CD4-positive, alpha-beta T cell treated with Interleukin-2 at 100 ng/mL for 4 hours (primary cell): ENCODE measurements around the gene HNF4A.

ENCODE experiments used
- DNase-seq: peaks from one replicate; pipeline ENCODE4 v3.0.0-alpha.2; 2020; ENCODE audit warnings: low spot score

HNF4A gene

DNA sequence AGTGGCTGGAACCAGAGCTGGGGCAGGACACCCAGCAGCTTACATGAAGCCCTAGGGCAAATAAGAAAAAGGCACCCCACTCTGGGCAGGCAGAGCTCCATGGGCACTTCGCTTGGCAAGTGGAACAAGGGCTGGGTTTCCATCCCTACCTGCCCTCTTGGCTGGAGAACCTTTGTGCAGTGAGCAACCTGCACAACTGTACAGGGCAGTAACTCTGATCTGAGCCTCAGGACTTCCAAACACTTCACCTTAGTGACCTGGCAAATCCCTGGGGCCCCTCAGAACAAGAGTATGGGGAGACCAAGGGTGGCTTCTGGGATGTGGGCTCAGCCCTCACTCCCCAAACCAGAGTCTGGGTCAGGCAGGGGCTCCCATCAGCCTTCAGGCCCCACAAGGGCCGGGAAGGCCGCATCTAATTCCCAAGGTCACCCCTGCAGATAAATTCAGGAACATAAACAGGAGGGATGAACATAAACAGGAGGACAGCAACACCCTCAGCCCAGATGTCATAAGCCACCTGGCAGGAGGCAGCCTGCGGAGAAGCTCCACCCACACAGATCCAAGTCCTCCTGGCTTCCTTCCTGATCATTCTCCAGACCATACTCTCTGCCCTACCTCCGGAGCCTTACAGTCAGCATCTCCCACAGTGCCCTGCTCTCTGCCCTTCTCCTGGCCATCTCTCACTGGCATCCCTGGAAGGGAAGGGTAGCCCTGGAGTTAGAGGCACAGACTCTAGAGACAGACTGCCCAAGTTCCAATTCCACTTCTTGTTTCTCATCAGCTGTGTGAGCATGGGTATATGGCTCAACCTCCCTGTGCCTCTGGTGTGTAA, 37.5 kb downstream of the HNF4A start:
- DNase-seq = no peak

- no peak for DNase-seq
Measured at GRCh38 chr20:44393608-44394451, 38.3 kb downstream of the HNF4A start.

- DNase-seq = no peak
Measured at GRCh38 chr20:44394452-44394701, 38.9 kb downstream of the HNF4A start.

DNA sequence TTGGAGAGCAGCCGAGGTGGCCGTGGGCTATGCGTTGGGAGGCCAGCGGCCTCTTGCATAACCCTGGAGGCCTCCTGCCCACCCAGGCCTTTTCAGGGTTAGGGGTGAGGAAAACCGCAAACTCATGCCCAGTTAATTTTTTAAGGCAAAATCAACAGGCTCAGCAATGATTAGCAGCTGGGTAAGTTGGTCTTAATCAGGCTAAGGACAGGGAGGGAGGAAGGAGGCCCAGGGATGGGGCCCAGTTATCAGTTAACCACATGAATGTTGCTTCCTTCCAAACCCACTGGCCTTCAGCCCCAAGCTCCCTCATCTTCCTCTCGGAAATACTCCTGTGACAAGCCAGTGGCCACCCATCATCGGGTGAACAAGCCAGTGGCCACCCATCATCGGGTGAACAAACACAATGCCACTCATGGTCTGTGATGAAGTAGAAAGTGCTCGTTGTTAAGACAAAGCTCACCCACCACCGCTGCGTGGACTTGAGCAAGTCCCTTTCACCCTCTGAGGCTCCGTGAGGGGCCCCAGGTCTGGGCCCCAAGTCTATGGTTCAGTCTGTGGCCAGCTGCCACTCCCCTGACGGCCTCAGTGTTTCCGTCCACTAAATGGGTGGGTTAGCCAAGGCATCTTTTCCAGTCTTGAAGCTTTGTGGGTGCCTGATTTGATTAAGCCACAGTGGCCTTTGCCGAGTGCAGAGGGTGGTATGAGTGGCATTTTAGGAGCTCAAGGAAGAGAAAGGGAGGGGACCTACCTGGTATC, 39.4 kb downstream of the HNF4A start:
- no peak for DNase-seq

DNA sequence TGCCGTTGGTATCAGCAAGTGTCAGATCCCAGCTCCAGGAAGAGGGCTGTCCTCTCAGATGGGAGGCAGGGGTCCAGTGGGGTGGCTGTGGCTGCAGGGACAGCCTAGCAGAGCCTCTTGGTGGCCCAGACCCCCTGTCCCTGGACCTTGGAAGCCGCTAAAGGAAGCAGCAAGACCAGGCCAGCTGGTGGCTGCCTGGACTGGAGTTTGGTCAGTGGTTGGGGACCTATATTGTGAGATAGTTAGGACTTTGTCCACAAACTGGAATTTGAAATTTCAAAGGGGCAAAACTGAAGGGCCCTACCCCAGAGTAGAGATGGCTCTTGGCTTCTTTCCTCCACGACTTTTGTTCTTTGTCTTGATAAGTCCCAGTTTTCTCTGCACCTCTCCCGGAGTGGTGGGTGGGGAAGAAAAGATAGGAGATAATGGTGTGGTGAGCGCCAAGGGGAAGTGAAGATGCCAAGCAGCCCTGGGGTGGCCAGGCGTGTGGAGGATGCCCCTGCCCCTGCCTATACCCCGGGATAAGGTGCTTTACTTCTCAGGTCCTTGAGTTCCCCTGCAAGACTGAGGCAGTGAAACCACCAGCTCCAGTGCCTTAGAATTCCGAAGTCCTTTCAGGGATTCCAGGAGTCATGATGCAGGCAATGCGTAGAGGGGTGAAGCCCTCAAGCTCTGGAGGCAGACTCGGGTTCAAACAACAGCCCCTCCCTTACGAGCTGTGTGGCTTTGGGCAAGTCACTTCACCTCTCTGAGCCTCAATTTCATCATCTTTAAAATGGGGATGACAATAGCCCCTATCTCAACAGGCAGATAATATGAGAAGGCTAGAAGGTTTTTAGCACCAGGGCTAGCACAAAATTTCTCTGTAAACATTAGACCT, 40.2 kb downstream of the HNF4A start:
- DNase-seq = no peak

DNA sequence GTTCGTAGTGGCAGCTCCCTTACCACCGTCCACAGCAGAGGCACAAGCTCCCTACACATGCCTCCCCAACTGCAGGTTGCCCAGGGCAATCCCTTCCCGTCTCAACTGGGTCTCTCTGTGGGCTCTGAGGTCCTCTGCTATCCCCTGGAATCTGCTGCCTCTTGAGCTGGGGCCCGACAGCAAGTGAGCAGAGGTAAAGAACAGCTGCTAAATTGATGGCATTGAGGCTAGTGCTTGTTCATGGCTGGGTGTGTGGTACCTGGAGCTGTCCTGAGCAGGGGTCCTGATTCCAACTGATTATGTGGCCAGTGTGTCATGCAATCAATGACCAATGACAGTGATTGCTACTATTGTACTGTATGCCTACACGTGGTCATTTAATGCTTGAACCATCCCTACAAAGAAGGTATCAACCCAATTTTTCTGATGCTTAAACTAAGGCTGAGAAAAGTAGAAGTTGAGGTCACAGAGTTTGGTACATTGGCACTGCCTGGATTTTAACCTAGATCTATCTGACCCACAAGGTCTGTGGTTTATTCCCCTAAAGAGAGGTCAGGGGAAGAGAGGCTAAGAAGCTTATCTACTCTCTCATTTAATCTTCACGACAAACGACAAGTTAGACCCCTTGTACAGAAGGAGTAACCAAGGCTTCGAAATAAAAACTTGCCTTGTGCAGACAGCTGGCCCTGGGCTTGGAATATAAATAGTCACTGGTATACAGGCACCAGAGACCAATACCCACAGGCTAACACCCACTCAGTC, 41.1 kb downstream of the HNF4A start:
- DNase-seq = no peak

DNA sequence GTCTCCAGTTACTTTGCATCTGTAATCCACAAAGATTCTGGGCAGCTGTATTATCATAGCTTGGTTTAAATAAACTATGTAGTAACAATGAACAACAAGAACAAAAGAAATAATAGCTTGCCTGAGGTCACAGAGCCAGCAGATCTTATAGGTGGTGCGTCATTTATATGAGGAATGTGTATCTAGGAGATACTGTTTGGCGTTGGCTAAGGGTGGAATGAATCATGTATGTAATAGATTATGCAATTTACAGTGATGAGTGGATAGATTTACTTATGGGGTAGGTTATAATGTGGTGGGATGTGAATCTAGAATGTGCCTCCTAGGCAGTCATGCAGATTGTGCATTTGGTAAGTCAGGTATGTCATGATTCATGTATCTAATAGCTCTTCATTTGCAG, 42.8 kb downstream of the HNF4A start:
- DNase-seq = no peak

- no peak for DNase-seq
Measured at GRCh38 chr20:44399446-44399845, 43.9 kb downstream of the HNF4A start.

GRCh38 chr20:44400671-44400969, 45.1 kb downstream of the HNF4A start:
- DNase-seq = no peak

DNA sequence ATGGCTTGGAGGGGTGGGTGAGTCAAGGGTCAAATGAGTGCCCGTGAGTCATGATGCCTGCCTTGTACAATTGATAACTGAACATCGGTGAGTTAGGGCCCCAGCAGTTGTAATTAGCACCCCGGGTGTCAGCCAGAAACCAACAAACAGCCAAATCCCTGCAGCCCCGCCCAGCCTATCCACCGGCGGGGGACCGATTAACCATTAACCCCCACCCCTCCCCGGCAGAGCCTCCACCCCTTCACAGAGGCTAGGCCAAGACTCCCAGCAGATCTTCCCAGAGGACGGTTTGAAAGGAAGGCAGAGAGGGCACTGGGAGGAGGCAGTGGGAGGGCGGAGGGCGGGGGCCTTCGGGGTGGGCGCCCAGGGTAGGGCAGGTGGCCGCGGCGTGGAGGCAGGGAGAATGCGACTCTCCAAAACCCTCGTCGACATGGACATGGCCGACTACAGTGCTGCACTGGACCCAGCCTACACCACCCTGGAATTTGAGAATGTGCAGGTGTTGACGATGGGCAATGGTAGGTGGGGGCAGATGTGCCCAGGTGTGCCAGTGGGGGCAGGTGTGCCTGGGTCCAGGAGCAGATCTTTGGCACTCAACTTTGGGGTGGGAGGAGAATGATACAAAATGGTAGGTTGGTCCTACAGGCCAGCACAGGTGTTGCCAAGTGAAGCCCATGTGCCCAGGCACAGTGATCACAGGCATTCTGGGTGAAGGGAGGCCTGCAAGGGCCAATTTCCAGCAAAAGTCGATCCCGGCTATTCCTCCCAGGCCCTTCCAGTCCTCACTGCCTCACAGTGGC, 45.7 kb downstream of the HNF4A start:
- DNase-seq = no peak

GRCh38 chr20:44401770-44402390, 46.4 kb downstream of the HNF4A start:
- no peak for DNase-seq

GRCh38 chr20:44402391-44403193, 47.1 kb downstream of the HNF4A start:
- DNase-seq = no peak

DNA sequence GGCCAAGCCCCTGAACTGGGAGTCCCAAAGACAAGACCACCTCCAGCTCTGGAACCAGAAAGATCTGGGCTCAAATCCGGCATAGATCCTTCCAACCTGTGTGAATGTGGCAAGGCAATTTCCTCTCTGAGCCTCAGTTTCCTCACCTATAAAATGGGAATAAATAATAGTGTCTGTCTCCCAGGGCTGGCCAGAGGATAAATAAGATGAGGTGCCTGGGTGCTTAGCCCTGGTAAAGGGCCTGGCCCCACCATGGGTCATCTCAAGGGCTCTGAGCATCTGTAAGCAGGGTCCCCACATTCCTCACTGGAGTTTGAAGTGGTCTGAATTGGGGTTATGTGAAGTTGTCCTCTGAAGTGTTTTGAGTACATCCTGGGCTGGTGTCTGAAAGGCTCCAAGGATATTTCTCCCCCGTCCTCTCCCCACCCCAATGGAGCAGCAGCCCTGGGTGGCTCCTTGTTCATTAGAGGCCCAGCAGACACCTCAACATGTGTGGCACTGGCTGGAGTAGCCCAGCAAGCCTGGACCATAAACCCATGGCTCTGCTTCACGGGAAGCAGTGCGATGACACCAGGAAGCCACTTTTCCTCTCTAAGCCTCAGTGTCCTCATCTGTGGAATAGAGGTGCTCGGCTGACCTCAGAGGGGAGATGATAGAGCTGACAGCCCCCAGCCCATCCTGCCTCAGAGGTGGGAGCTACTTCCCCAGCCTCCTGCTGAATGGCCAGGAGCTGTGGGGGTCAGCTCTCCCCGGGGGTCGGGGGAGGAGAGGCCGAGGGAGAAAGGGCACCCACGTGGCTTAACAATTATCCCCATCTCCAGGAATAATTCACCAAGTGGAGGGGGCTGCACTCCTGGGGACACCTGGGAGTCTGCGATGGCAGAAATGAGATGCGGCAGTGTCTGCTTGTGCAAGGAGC, 48.0 kb downstream of the HNF4A start:
- DNase-seq = no peak

DNA sequence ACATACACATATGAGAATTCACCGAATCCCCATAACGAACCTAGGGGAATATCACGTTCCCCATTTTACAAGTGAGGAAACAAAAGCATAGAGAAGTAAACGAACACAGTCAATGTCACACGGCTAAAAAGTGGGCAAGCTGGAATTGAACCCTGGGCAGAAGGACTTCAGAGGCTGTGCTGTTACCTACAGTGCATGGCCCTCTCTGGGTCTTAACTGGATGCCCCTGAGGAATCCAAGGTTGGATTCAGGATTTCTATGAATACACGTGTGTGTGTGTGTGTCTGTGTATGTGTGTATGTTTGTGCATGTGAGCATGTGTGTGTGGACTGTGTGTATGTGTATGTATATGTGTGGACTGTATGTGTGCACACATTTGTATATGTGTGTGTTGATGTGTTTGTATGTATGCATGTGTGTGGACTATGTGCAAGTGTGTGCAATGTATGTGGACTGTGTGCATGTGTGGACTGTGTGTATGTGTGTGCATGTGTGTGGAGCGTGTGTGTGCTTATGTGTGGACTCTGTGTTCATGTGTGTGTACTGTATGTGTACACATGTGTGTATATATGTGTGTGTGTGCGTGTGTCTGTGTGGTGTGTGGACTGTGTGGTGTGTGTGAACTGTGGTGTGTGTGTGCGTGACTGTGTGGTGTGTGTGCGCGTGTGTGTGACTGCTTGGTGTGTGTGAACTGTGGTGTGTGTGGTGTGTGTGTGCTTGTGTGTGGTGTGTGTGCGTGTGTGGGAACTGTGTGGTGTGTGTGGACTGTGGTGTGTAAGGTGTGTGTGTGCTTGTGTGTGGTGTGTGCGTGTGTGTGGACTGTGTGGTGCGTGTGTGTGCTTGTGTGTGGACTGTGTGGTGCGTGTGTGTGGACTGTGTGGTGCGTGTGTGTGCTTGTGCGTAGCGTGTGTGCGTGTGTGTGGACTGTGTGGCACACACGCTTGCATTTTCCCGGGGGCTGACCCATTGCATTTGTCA, 49.0 kb downstream of the HNF4A start:
- DNase-seq = no peak

DNA sequence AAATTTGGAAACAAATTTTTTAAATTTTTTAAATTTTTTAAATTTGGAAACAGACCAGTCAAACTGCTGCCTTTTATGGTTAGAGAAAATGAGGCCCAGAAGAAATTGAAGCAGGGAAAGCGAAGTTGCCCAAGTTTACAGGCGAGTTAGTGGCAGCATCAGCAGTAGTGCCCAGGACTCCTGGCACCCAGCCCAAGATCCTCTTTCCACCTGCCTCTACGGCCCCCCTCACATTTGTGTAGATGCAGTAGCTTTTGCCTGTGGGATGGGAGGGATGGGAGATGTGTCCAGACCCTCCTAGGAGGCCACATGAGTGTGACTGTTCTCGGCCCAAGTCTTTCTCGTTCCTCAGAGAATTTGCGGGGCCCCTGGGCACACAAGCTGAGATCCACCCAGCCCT, 49.8 kb downstream of the HNF4A start:
- no peak for DNase-seq

DNA sequence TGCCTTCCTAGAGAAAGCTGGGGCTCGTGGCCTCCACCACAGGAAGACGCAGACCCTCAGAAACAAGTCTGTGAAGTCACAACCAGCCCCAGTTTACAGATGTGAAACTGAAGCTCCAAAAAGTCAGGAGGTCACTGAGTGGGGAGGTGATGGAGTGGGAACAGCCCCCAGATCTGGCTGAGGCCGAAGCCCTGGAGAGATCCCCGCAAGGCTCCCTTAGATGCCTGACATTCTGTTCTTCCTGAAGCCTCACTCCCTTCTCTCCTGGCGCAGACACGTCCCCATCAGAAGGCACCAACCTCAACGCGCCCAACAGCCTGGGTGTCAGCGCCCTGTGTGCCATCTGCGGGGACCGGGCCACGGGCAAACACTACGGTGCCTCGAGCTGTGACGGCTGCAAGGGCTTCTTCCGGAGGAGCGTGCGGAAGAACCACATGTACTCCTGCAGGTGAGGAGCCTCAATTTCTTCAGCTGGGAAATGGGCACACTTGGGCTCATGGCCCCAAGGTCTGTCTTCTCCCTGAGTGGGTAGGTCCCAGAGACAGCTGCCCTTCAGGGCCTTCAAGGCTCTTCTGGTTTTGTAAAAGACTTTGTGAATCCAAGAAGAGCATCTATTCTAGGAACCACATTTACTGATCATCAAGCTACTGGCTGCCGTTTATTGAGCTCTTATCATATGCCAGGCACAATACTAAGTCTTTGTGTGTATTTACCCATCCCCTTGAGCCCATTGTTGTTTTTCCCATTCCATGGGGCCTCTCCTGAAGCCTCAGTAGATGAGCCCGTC, 50.5 kb downstream of the HNF4A start:
- DNase-seq = no peak
